NCI-H1694 treated with DMSO at 0.1 percent for 48 hours (cell line): ENCODE measurements around the gene OR6Y1.

Experiments
- DNase-seq: peaks from one replicate; lab custom pipeline; 2025; lab: John Stamatoyannopoulos, UW

Gene OR6Y1, protein sequence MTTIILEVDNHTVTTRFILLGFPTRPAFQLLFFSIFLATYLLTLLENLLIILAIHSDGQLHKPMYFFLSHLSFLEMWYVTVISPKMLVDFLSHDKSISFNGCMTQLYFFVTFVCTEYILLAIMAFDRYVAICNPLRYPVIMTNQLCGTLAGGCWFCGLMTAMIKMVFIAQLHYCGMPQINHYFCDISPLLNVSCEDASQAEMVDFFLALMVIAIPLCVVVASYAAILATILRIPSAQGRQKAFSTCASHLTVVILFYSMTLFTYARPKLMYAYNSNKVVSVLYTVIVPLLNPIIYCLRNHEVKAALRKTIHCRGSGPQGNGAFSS

DNA sequence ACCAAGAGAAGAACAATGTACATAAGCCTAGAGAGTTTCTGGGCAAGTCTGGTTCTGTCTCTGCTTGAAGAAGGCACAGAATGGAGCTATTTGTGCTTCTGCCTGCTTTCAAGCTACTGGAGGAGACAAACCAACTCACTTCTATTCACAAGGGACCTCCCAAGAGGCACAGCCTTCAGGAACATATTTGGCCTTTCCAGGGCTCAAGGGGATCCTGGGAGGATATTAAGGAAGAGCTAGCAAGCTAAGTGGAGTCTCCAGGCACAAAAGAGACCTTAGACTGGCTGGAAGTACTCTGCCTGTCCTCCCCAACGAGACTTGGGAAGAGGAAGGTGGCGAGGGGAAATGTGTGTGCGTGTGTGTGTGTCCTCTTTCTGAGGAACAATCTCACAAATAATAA is at the start of gene OR6Y1:
OR6Y1 (minus strand) TSS at position 54 of the 400 bp plus-strand sequence. CDS start 6,300 bp downstream, outside the sequence.
- DNase-seq: no peak

DNA sequence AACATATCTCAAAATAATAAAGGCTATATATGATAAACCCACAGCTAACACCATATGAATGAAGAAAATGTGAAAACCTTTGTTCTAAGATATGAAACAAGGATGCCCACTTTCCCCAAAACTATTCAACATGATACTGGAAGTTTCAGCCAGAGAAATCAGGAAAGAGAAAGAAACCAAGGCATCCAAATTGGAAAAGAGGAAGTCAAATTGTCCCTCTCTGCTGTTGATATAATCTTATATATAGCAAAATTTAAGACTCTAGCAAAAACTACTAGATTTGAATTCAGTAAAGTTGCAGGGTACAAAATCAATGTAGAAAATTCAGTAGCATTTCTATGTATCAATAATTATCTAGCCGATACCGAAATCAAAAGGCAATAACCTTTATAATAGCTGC is 46.5 kb upstream of the OR6Y1 start:
- DNase-seq: no peak

DNA sequence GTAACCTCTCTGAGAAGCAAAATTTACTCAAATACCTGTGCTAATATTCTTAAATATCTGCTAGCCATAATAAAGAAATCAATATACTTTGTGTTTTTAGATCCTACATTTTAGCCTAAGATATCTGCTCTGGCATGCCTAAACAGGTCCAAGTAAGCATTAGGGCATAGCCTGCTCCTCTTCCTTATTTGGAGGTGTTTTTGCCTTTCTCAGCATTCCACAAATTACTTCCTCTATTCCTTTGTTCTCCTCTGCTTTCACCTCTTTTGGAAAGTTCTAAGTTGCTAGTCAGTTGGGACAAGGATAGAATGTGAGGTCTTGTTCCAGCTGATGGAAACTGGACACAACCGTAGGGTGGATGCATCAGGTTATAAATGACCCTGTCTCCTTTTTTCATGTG is 32.7 kb upstream of the OR6Y1 start:
- DNase-seq: no peak

DNA sequence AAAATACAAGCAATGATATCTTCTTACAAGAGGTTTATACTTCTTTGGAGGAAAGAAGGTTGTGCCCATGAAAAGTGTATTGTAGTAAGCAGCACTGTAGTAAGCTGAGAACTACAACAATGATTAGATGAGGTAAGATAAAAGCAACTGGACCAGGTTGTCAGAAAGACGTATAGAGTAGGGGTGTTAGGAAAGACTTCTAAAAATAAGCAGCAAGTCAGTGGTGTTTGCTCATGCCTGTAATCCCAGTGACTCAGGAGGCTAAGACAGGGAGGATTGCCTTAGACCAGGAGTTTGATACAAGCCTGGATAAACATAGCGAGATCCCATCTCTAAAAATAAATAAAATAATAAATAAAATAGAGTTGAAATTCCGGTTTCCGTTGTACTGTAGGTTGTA is 29.8 kb upstream of the OR6Y1 start:
- no peak for DNase-seq

DNA sequence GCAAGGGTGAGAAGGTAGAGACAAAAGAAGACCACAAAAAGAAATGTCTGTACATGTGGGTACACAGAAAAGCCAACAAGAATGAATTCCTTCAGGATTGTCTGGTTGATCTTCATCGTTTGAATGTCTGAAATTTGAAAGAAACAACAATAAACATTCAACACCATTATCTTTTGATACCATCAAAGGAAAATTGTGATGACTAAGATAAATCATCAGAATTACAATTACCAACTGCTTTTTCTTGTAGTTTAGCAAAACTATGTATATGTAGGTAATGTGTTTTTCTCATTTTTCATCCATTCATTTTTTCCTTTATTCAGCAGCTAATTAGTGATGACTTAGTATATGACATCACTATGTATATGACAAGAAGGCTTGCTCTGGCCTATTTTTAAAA is 25.5 kb upstream of the OR6Y1 start, which contains the start of gene OR10X1:
OR10X1 (minus strand) TSS at position 167 of the 400 bp plus-strand sequence; CDS start at position 167, 0 bp downstream.
- no peak for DNase-seq

DNA sequence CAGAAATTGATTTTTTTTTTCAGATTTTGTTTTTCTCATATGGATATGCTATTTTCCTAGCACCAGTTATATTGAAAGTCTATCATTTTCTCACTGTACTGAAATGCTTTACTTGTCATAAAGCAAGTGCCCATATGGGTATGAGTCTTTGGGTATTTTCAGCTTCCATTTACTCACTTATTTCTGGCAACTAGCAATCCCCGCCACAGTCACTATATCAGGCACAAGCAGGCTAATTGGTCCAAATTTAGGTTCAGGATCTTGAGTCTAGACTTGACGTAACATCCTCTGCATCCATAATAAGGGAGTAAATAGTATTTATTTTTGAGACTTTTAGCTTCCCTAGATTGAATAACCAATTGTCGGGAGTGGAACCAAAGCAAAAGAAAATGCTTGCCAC is 23.4 kb upstream of the OR6Y1 start:
- DNase-seq: no peak

DNA sequence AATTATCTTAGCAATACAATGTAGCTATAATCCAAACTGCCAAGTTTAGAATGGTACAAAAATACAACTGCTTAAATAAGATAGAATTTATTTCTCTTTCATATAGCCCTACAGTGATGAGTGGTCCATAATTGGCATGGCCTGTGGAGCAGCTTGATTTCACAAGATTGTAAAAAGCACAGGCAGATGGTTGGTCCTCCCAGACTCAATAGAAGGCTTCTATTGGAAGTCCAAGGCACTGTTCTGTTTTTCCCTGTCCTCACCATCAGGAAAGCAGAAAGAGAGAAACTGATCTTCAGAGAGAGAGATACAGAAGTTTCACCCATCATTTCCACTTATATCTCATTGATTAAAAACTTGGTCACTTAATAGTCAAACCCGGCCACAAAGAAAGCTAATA is 18.0 kb upstream of the OR6Y1 start:
- no peak for DNase-seq

DNA sequence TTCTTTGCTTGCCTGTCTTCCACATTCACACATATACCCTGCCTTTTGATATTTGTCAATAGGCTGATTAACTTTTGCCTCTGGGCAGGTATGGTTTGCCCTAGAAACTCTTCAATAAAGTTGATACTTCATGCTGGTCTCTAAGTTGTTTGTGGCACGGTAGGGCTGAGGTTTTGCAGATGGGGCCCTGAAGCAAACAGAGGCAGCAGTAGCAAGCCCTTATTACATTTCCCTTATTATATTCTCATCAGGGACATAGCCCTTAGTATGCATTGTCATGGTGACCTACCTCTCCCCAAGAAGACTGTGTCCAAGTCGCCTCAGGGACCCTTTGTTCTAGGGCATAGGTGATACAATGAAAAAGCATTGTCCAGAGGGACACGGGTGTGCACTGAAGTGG is 16.3 kb upstream of the OR6Y1 start, which contains the start of gene OR6P1:
OR6P1 (minus strand) TSS at position 101 of the 400 bp plus-strand sequence. CDS start 6,976 bp downstream, outside the sequence.
- DNase-seq: no peak

DNA sequence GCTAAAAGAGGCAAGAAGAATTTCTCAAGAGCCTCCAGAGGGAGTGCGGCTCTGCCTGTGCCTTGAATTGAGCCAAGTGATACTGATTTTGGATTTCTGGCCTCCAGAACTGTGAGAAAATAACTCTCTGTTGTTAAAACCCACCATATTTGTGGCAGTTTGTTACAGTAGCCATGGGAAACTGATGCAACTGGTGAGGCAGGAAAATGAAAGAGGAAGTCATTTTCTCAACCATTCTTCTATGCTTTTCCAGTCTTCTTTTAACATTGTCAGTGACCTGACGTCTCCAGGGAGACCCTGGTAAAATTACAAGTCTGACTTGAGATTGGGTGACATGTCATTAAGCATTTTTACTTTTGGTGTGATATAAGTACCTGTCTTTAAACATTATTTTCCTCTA is 10.4 kb upstream of the OR6Y1 start:
- DNase-seq: no peak

DNA sequence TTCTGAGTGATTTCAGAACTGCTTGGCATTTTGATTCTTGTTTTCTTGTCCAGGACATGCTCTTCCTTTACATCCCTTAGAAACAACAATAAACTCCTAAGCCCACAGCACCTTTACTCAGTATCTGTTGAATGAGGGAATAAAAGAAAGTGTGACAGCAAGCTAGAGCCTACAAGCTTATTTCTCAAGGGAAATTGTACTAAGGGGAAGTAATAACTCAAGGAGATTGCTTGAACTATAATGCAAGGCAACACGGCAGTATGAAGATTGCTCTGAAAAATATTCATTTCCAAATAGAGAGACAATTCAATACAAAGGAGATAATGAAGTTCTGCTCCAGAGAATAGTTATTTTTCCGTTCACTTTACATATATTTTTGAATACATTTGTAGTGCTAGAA is 9.6 kb upstream of the OR6Y1 start:
- DNase-seq: no peak

DNA sequence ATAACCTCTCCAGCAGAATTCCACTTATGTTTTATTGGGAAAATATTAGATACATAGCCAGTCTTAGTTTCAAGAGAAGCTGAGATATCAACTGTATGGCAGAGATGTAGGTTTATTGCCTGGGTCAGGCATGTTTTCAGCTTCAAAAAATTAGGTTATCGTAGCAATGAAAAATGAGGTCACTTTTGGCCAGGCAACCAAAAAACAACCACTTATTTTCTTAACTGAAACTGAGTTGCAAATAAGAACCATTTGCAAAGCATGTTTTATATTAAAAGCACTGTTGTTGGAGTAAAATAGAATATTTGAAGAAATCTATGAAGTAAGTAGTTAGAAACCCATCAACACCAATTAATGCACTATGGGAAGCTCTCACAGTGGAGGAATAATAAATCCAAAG is 5.5 kb upstream of the OR6Y1 start:
- DNase-seq: no peak

DNA sequence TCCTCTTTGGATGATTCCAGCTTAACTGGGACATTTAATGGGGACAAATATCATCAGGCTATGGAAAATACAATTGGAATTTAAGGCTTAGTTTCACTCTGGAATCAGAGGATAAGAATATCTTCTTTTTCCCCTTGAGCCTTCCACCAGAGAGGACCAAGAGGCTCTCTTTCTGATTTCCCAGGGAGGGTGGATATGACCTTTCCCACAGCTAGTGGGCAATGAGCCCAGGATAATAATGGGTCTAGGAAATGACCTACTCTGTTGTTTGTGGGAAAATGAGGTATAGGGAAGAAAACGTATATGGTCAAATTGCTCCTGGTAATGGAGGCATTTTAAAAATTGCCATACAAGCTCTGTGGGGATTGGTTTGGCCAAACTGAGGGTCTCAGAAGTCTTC is 1.9 kb downstream of the OR6Y1 start:
- DNase-seq: no peak

DNA sequence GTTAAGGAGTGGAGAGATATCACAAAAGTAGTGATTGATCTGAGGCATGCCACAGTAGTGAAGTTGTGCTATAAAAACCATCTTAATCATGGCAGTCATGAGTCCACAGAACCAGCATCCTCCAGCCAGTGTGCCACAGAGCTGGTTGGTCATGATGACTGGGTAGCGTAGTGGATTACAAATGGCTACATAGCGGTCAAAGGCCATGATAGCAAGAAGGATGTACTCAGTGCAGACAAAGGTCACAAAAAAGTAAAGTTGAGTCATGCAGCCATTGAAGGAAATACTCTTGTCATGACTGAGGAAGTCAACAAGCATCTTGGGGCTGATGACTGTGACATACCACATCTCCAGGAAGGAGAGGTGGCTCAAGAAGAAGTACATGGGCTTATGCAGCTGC is 6.7 kb downstream of the OR6Y1 start:
- DNase-seq: no peak

DNA sequence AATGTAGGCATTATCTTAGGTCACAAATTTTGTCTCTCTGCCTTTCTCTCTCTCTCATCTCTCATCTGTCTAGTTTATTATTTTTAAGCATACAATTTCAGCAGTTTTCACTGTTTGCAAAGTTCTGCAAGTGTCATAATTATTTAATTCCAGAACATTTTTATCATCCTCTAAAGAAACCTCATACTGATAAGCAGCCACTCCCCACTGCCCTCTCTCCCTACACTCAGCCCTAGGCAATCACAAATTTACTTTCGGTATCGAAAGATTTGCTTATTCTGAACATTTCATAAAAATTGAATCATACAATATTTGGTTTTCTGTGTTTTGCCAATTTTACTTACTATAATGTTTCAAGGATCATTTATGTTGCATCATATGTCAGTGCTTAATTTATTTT is 16.6 kb downstream of the OR6Y1 start:
- no peak for DNase-seq

DNA sequence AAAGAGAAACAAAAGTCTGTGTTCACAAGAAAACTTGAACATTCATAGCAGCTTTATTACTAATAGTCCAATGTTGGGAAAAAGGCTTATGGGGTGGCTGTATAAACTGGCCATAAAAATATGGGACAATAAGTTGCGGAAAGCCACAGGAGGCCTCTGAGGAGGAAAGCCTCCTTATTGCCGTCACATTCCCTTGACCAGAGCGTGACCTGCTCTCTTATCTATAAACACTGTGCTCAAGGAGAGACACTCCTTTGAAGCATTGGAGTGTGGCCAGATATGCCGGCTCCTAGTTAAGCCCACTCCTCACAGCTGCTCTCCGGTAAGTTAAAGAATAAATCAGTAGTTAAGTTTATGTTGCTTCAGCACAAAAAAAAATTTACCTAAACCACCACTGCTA is 19.7 kb downstream of the OR6Y1 start:
- no peak for DNase-seq

DNA sequence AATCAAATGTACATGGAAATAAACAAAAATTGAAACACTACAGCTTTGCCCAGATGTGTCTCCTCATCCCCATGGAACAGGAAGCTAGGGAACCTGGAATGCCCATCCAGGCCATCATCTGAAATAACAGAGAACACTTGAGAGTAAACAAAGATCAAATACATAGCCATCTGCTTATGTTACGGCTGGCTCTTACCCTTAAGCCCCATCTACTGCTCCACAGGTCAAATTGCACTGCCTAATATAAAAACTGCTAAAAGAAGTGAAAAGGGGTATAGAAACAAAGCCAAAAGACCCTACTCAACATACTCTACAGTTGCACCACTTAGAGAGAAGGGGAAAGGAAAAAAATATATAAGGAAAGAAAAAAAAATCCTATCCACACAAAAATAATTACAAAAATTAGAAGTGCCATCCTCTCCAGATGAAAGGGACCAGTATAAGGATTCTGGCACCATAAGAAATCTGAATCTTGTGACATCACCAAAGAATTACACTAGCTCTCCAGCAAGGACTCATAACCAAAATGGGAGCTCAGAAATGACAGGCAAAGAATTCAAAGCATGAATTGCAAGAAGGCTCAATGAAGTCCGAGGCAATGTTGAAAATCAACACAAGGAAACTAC is 26.9 kb downstream of the OR6Y1 start:
- DNase-seq: no peak

DNA sequence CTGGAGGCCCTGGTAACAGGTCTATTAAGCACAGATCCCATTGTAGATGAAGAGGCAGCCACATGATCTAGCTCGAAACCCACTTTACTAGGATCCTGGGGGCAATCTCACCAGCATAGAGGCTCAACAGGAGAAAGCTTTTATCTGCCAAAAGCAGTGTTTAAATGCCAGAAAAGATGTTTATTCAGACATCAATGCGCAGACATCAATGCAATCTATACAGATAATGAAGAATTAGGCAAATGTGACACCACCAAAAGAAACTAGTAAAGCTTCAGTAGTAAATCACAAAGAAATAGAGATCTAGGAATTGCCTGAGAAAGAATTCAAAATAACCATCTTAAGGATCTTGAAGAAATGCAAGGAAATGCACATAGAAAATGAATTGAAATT is 32.5 kb downstream of the OR6Y1 start:
- no peak for DNase-seq

DNA sequence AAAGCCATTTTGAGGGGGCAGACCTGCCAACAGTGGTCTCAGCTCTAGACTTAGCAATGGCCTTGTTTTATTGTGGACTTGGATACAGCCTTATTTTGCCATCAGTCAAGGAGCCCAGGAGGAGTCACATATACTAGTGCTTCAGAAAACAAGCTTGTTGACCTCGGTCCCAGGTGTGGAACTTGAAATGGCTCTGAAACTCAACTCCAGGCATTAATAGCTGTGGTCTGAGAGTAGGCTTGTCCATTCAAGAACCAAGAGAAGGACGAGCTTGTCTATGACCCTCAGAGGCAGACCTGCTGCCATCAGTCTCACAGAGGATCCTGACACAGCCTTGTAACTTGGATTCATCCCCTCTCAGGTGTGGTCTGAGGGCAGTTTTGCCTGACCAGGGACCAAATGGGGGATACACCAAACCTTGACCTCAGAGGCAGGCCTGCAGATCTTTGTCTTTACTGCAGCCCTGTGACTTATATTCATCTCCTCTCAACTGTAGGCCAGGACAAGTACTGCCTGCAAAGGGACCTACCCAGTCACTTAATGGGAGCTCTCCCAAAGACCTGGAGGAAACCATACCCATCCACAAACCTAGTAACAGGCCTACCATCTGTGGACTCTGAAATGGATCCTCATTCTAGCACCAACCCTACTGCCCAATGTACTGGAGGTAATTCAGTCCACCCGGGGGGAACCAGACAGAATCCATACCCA is 33.1 kb downstream of the OR6Y1 start:
- DNase-seq: no peak

DNA sequence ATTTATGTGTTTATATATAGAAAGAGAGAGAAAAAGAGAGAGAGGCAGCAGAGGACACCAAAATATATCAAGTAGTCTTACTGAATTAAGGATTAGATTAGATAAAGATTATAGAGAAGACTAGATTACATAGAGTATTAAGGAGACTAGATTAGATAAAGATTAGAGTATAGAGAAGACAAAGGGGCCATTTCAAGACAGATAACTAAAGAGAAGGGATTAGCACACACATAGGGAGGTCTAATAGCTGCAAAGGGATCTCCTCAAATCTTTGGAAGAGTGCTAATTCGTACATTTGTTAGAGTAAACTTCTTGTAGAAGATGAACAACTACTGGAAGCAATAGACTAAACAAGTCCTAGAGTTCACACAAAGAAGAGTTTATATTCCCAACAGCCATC is 34.2 kb downstream of the OR6Y1 start:
- DNase-seq: no peak

DNA sequence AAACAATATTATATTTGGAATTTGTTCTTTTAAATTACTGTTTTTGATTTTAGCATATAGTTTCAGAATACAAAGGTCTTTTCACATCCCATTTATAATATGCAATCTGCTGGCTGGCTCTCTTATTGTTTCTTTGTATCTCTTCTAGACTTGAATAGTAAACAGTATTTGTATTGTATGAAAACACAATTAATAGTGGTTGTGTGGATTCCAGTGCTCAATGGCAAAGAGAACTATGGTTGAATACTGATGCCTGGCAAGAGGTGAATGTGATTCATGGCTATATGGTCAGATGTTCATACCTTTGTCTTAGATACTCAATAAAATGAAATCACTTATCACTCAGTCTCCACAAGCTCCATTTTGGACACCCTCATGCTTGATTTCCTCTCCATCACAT is 37.2 kb downstream of the OR6Y1 start:
- no peak for DNase-seq

DNA sequence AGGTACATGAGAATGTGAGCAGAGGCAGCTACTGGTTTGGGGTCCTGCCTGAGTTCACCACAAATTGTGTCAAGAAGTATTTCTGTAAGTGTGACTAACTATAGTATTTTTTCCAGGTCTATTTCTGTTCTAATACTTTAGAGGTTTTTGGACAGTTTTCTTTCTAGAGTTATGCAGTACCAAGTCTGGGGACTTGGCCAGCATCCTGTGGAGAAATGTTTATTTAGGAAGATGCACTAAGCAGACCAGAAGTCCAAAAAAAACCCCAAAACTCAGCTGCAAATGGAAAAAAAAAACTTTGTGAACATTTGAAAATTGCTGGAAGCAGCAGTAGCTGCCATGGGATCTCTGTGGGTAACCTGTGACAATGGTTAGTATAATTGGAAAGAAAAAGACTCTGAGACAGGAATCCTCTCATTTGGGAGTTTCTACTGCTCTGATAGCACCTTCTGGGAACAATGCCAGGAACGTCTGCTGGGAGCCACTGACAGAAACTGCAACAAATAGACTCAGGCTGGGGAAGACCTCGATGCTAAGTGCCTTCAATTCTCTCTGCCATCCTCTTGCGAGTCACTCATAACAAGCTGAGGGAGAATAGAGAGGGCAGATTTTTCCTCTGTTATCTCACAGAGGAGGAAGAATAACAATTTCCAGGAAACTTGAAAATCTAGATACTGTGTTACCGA is 44.6 kb downstream of the OR6Y1 start:
- no peak for DNase-seq

DNA sequence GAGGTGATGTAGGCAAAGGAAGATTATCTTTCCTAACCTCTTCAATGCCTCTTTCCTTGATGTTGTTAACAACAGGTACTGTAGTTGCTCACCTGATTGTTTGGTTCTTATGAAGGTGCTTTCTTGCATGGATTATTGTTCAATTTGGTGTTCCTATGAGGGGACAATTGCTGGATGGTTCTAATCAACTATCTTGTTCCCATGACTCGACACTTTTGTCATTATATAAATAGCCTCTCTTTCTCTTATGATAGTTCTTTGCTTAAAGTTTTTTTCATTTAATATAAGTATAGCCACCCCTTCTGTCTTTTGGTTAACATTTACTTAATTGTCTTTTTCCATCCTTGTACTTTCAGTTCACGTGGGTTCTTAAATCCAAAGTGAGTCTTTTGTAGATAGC is 46.7 kb downstream of the OR6Y1 start:
- DNase-seq: no peak
